SKM-1 (cell line): ENCODE data around the gene CDCP2.

Experiments used
- DNase-seq: peaks from one replicate; lab custom pipeline; 2025; ENCODE audit not compliant: unreplicated experiment; lab: John Stamatoyannopoulos, UW

CDCP2 gene

DNA sequence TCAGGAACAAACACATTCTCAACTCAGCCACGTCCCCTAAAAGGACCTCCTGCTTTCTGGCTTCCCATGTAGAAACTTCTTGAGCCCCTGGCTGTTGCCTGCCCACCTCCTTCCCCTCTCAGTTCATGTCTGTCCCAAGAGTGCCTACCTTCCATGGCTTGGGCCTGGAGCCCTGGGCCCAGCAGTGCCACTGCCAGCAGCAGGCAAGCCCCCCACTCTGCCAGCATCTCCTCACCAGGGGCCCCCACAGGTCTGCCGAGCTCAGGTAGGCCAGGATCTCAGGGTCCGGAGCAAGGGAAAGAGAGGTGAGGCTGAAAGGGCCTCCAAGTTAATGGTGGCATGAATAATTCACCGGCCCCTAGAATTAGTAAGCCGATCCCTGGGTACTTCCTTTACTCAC lies at the start of gene CDCP2:
TSS of gene CDCP2 (minus strand) at position 305 of the 400 bp plus-strand sequence. CDS start at position 227, 78 bp downstream.
- DNase-seq: no peak

DNA sequence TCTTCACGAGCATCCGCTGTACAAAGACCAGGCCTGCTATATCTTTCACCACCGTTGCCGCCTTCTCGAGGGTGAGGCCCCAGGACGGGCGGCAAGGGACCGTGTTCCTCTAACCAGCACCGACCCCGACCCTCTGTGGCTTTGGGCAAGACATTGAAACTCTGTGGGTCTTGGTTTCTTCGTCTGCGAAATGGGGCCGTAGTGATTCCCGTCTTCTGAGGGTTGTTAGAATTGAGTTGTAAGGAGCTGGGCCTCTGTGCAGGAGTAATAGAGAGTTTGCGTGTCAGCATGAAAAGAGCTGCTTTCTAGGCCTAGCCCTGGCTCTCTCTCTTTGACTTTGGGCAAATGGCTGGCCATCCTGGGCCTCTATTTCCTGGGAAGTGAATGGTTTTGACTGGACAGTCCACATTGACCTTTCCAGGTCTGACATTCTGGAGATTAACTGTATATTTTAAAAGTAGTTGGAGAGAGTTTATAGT lies 47.8 kb upstream of the CDCP2 start:
- DNase-seq: no peak

DNA sequence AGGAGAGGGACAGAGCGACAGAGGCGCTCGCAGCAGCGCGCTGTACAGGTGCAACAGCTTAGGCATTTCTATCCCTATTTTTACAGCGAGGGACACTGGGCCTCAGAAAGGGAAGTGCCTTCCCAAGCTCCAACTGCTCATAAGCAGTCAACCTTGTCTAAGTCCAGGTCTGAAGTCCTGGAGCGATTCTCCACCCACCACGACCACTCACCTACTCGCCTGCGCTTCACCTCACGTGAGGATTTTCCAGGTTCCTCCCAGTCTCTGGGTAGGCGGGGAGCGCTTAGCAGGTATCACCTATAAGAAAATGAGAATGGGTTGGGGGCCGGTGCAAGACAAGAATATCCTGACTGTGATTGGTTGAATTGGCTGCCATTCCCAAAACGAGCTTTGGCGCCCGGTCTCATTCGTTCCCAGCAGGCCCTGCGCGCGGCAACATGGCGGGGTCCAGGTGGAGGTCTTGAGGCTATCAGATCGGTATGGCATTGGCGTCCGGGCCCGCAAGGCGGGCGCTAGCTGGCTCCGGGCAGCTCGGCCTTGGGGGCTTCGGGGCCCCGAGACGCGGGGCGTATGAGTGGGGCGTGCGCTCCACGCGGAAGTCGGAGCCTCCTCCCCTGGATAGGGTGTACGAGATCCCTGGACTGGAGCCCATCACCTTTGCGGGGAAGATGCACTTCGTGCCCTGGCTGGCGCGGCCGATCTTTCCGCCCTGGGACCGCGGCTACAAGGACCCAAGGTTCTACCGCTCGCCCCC lies 47.1 kb upstream of the CDCP2 start, which contains the start of the genes CYB5RL and MRPL37:
TSS of gene CYB5RL (minus strand) at position 266 of the 754 bp plus-strand sequence. CDS start 4,414 bp downstream, outside the sequence.
TSS of gene MRPL37 (plus strand) at position 403 of the 754 bp plus-strand sequence. CDS start at position 480, 77 bp downstream.
- peak; percentile 95 for DNase-seq

DNA sequence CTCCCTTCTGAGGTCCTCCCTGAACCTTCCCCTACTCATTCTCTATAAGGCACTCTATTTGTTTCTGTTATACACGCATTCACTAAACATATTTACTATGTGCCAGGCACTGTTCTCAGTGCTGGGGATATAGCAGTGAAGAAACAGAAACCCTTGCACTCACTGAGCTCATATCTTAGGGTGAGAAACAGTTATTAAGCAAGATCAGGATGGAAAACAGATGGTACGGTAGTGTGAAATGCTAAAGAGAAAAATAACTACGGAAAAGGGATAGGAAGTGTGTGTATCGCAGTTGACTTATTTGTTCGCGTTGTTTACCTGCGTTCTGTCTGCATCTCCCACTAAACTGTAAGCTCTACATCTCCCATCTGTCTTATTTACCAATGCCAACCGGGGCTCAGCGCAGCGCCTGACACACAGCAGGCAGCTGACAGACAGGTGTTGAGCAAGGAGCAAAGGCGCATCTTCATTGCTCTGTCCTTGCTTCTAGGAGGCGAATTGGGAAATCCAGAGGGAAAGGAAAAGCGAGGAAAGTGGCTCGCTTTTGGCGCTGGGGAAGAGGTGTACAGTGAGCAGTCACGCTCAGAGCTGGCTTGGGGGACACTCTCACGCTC lies 46.5 kb upstream of the CDCP2 start:
- DNase-seq: no peak

DNA sequence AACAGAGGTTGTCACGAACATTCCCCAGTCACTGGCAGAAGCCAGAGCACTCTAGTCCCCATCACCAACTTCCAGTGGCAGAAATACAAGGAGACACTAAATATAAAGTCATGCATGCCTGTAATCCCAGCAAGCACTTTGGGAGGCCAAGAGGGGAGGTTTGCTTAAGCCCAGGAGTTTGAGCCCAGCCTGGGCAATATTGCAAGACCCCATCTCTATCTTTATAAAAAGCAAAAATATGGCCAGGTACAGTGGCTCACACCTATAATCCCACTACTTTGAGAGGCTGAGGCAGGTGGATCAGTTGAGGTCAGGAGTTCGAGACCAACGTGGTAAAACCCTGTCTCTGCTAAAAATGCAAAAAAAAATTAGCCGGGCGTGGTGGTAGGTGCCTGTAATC lies 40.7 kb upstream of the CDCP2 start:
- DNase-seq: no peak

DNA sequence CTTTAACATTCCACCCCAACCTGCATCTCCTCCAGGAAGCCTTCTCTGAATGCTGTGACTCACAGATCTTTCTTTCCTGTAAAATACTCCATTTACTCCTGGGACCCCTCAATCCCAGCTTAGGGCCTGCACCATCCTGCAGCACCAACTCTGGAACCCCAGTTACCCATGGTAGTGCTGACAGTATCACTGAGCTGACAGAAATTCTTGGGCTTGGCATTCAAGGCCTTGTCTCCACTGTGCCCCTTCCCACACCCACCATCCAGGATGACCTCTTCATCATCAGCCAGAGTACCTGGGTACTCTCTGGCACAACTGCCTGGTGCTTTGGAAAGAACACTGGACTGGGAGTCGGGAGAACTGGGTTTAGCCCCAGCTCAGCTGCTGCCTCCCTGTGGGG lies 38.7 kb upstream of the CDCP2 start:
- DNase-seq: no peak

DNA sequence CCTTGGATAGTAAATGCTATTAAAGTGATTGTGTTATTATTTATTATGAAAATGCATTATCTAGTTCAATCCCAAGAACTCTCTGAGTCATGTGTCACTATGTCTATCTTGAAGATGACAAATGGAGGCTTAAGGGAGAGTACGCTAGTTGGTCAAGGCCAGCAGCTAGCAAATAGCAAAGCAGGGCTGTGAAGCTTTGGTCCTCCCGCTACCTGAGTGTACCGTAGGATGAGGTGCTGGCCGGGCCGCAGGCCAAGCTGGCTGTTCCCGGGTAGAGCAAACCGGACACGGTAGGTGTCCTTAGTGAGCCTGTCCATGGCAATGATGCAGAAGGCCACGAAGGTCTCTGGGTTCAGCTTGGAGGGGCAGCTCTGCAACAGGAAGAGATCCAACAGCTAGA lies 37.7 kb upstream of the CDCP2 start:
- DNase-seq: no peak

DNA sequence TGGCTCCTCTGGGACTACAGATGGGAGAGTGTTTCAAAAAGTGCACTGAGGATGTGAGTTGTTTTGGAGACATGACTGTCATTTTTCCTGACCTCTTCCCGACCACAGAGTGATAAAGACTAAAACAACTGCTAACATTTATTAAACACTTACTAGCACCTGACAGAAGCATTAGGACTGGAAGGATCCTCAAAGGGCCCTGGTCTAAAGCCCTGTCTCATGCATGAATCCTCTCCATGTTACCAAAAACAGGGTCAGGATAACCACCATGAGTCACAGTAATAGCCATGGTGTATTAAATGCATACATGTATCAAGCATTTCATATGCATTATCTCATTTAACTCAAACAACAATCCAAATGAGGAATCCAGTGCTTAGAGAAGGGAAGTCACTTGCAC lies 35.5 kb upstream of the CDCP2 start:
- DNase-seq: no peak

DNA sequence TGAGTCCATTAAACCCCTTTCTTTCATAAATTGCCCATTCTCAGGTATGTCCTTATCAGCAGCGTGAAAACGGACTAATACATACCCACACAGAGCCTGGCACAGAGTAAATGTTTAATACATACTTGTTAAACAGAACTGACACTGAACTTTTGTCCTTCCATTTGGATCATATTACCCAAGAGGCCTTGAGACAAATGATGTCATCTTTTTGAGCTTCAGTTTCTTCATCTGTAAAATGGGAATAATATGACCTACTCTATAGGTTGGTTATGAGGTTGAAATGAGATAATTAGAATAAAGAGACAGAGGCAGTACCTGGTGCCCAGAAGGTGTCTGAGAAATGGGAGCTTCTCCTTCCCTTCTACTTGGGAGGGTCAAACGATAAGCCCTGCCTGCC lies 33.3 kb upstream of the CDCP2 start:
- no peak for DNase-seq

DNA sequence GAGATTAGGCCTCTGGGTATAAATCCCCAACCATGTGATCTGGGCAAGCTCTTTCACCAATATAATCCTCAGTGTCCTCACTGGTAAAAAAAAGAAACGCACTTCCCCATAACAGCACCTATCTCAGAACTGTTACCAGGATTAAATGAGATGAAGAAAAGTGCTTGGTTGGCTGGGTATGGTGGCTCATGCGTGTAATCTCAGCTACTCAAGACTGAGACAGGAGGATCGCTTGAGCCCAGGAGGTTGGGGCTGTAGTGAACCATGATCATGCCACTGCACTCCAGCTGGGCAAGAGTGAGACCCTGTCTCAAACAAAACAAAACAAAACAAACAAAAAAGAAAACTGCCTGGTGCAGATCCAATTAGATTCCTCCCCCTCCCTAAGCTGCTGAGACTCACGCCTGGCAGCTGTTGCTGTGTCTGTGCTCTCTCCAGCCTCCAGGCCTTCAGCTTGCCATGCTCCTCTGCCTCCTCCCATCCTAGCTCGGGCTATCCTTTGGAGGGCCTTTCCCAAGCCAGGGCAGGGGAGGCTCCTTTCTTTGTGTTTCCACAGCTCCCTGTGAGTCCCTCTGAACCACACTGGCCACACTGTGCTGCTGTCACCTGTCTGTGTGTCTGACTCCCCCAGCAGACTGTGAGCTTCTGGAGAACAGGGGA lies 28.0 kb upstream of the CDCP2 start:
- DNase-seq: no peak

DNA sequence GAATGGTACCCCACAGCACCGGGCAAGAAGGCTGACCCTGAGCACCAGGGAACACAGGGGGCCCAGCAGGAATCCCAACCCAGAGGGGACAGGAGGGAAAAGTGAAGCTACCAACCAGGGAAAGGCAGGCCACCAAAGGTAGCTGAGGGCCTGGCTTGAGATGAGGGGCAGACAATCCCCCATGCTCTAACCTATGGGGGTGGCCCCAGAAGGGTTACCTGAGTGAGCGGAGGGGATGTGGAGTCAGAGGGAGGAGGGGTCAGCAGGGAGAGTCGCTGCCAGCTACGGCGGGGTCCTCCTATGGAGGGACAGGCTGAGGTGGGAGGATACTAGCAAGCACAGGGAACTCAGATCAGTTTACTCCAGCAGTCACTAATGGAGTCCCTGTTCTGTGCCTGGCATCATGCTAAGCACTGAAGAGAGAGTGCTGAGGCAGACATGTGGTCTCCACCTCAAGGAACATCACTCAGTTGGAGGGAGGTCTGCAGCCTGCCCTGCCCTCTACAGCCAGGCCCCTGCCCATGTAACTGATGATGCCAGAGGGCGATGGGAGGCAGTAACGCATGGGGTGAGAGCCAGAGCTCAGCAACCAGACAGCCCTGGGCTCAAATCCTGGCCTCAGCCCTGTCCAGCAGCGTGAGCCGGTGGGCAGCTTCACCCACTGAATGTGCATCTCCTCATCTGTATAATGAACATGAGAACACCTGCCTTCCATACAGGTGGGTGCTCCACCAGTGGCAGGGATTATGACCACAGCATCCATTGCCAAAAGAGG lies 25.7 kb upstream of the CDCP2 start:
- DNase-seq: no peak

DNA sequence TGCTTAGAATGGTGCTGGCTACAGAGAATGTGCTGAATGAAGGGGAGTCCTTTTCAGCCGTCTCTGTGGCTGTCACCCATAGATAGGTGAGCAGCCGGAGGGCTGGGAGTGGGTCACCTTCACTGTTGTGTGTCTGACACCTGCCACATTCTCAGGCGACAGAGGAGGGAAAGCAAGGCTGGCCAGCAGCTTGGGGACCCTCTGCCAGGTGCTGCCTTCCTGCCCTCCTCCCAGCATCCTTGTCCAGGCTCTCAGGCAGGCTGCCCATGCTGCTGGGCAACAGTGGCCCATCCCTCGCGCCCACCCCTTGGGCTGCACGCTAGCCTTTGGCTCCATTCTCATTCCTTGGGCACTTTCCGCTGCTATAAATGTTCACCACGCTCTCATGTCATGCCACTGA lies 24.9 kb upstream of the CDCP2 start:
- DNase-seq: no peak

DNA sequence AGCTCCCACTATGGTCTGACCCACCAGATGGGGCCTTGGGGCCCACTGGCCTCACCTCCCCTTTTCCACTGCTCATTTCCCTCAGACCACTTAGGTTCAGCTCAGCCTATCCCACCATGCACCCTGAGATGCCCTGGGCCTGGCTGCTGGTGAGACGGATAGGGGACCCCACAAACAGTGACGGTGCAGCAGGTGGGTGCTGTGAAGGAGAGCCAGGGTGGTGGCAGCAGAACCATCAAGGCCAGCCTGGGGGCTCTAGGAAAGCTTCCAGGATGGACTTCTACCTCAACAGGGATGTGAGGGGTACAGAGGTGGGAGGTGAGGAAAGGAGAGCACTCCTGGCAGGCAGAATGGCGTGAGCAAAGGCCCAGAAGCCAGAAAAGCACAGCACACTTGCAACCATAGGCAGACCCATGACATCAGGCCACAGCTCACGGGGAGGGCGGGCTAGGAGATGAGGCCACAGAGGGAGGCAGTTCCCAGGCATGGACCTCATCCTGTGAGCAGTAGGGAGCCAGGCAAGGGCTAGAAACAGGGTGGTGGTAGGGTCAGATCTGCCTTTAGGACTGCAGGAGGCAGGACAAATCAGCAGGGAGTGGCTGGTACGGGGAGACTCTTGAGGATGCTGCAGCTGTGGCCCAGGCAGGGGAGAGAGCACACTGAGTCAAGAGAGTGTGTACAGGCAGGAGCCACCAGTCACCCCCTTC lies 24.0 kb upstream of the CDCP2 start:
- DNase-seq: no peak

DNA sequence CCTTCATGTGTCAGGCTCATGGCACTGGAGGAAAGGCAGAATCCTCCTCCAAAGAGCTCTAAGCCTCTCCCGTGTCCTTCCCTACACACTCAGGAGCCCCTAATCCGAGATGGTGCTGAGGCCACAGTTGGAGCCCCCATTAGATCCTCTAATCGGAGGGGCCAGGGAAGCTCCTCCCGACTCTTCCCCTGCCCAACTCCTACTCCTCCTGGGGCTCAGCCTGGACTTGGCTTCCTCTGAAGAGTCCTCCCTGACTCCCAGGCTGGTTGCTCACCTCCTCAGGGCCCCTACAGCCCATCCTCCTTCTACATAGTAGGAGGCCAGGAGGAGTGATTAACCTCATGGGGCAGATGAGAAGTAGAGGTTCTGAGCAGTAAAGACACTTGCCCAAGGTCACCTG lies 21.3 kb upstream of the CDCP2 start:
- DNase-seq: no peak

DNA sequence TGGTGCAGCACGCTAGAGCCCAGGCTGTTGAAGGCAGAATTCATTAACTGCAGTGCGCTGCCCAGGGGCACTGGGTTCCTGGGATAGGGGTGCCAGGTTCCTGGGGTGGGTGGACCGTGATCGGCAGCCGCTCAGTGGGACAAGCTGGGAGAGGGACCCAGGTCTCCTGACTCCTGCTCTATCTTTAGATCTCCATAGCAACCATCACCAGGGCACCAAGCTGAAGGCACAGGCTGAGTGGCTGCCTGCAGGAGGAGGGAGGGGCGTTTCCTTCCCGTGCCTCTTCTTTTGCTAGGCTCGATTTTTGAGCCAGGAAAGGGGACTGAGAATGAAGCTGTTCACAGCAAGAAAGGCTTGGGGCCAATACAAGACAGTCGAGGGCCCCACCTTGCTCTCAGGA lies 20.9 kb upstream of the CDCP2 start:
- no peak for DNase-seq

DNA sequence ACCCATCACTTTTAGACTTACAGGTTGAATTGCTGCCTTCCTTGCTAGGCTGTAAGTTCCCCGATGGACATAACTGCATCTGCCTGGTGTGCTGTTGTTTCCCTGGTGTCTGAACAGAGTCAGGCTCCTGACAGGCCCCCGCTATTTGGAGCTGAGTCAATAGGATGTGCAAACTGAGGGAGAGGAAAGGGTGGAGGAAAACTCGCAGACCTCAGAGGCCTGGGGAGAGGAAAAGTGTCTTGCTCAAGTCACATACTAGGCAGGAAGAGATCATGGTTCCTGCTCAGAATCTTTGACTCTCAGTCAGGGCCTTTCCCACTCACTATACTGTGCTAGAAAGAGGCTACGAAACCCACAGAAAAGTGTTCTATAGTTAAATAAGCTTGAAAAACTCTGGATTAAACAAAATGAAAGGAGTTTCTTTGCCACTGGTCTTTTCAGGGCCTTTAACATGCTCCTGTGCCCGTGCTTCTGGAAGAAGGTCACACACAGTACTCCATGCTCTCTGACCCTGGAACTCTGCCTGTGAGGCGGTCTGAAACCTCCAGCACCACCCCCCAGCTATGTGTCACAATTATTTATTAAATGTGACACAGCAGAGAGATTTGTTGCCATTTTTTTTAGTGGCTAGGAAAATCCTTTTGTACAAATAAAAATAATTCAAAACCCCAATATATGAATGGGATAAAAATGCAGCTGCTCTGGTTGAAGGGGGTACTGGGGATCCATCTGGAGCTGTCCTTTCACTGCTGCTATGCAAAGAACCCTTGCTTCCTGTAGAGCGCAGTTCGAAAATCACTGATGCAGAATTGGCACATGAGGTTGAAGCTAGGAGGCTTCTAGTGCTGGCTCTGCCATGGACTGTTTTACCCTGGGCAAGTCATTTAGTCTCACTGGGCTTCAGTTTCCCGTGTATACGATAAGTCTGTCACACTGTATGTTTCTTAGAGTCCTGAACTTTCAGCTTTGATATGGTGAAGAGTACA lies 20.1 kb upstream of the CDCP2 start:
- no peak for DNase-seq

DNA sequence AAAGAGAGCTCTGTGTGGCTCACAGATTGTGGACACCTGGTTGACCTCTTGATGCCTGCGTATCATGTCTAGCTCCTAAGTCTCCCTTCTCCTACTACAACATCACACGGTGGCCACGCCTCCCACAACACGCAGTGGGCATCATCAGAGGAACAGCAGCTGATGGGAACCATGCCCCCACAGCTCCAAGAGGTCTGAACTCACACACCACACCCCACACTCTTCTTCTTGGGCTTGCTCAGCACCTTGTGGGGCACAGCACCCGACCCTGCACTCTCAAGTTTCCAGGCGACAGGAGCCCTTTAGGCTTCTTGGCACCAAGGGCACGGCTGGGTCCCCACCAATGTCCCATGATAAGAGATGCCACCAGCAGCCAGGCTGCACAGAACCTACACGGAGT lies 18.8 kb upstream of the CDCP2 start:
- no peak for DNase-seq

DNA sequence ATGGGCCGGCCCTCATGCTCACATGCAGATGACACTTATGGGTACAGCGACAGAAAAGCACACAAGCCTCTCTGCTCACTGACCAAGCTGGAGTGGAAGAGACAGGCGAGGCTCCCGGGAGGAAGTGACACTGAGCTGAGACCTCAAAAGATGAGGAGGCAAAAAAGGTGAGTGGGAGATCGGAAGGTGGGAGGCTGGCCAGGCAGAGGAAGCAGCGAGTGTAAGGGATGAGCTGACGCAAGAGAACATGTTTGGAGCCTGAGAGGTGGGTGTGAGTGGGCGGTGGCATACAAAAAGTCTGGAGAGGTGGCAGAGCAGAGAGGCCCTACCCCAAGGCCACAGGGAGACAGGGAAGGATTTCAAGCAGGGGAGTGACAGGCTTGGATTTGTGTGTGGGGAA lies 18.2 kb upstream of the CDCP2 start:
- no peak for DNase-seq

DNA sequence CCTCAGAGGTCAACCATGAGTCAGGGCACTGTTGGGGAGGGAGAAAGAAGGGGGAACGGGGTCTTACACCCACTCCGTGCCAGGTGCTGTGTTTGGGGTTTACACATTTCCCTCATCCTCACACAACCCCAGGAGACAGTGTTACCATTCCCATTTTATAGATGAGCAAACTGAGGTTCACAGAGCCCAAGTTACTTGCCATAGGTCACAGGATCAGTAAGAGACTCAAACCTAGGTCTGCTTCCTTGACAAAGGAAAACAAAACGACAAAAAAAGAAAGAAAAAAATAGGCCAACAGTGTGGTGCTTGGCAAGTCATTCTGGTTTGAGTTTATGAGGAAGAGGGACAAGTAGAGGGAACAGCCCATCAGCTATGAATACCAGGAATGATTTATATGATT lies 16.3 kb upstream of the CDCP2 start:
- DNase-seq: no peak
